SK-N-MC (cell line): ENCODE measurements around the gene DPYSL4.

Source experiments
- DNase-seq: peaks from one replicate; pipeline ENCODE4 v3.0.0-alpha.2; 2011; ENCODE audit warnings: low read depth, low spot score
- H3K27ac ChIP-seq: fragments of 200-600 bp; sonication (generic); 2 replicates; pipeline ENCODE4 v1.5.1; 2016; ENCODE audit warnings: mixed run types
- H3K36me3 ChIP-seq: fragments of 200-600 bp; sonication (generic); 2 replicates; pipeline ENCODE4 v1.6.1; 2017; ENCODE audit warnings: antibody characterized with exemption, low read length, mixed read lengths; ENCODE audit not compliant: insufficient read depth
- H3K4me3 ChIP-seq: fragments of 200-600 bp; sonication (generic); 2 replicates; pipeline ENCODE4 v1.5.1; 2016
- H3K9ac ChIP-seq: fragments of 200-600 bp; sonication (generic); 2 replicates; pipeline ENCODE4 v1.8.0; 2017; ENCODE audit warnings: mixed run types, mixed read lengths; ENCODE audit not compliant: insufficient read length
- H3K9me3 ChIP-seq: fragments of 200-600 bp; sonication (generic); 2 replicates; pipeline ENCODE4 v1.6.1; 2017; ENCODE audit warnings: low read depth, mild to moderate bottlenecking, antibody characterized with exemption, low read length, moderate library complexity, mixed read lengths
- EZH2 ChIP-seq: fragments of 200-600 bp; sonication (generic); IDR thresholded peaks from one replicate; pipeline ENCODE4 v1.6.1; 2017; ENCODE audit warnings: antibody characterized with exemption
- FOXP2 ChIP-seq: optimal IDR thresholded peaks from 2 replicates; pipeline ENCODE3; 2011; ENCODE audit warnings: mild to moderate bottlenecking, moderate library complexity; ENCODE audit not compliant: insufficient read depth; ENCODE audit errors: extremely low read length, control extremely low read depth
- POLR2AphosphoS5 ChIP-seq: IDR thresholded peaks from 2 replicates; pipeline ENCODE4 v1.6.1; 2012; ENCODE audit warnings: mild to moderate bottlenecking, low read depth, low read length, borderline replicate concordance

DPYSL4 gene

GRCh38 chr10:132206806-132207535 is 20.2 kb downstream of the DPYSL4 start:
- Histone ChIP-seq H3K4me3 (no peak overlapping the region), H3K36me3 (no peaks in the 10 kb centered on the region), H3K27ac (no peak overlapping the region), H3K9ac (no peak overlapping the region), H3K9me3 (no peaks in the 10 kb centered on the region)
- no peak for DNase-seq
- TF ChIP-seq POLR2AphosphoS5 (no peak), FOXP2 (no peak), EZH2 (no peak)

- Histone ChIP-seq H3K9me3 (no peaks in the 10 kb centered on the region), H3K27ac (no peak overlapping the region), H3K9ac (no peak overlapping the region), H3K4me3 (no peak overlapping the region), H3K36me3 (no peaks in the 10 kb centered on the region)
- TF ChIP-seq POLR2AphosphoS5 (no peak), EZH2 (no peak), FOXP2 (no peak)
- no peak for DNase-seq
Measured at GRCh38 chr10:132207536-132208461, 21.1 kb downstream of the DPYSL4 start.

GRCh38 chr10:132208462-132209050 is 21.8 kb downstream of the DPYSL4 start:
- H3K36me3 ChIP-seq = no peaks in the 10 kb centered on the region
- H3K9me3 ChIP-seq = no peaks in the 10 kb centered on the region
- no peak overlapping the region for H3K27ac ChIP-seq
- TF ChIP-seq EZH2 (no peak), FOXP2 (no peak), POLR2AphosphoS5 (no peak)
- no peak overlapping the region for H3K4me3 ChIP-seq
- no peak overlapping the region for H3K9ac ChIP-seq
- no peak for DNase-seq

DNA sequence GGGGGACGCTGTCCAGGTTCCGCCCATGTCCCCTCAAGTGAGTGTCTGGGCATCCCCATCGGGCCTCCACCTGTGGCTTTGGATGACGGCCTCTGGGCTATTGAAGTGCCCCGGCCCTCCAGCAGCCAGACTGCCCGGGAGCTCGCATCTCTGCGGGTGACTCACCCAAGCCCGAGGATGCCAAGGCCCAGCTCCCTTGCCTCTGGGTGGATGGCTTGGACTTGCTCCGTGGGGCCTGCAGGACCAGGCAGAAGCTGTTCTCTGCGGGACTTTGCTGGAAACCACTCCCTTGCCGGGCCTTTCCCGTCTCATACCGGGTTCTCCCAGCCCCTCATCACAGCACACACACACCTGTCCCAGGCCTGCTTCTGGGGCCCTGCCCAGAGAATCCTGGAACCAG is 22.4 kb downstream of the DPYSL4 start:
- no peak overlapping the region for H3K9ac ChIP-seq
- H3K4me3 ChIP-seq = no peak overlapping the region
- no peak overlapping the region for H3K27ac ChIP-seq
- no peak for TF ChIP-seq POLR2AphosphoS5
- no peak for DNase-seq
- no peaks in the 10 kb centered on the region for H3K9me3 ChIP-seq
- H3K36me3 ChIP-seq = no peaks in the 10 kb centered on the region

GRCh38 chr10:132209978-132210530 is 23.3 kb downstream of the DPYSL4 start:
- no peak overlapping the region for H3K9ac ChIP-seq
- DNase-seq = no peak
- no peak for TF ChIP-seq EZH2
- no peak for TF ChIP-seq FOXP2
- no peak for TF ChIP-seq POLR2AphosphoS5
- no peak overlapping the region for H3K27ac ChIP-seq
- no peak overlapping the region for H3K4me3 ChIP-seq
- no peaks in the 10 kb centered on the region for H3K9me3 ChIP-seq
- no peaks in the 10 kb centered on the region for H3K36me3 ChIP-seq

GRCh38 chr10:132210766-132211165 is 24.0 kb downstream of the DPYSL4 start:
- no peak overlapping the region for H3K27ac ChIP-seq
- H3K36me3 ChIP-seq = no peaks in the 10 kb centered on the region
- no peak overlapping the region for H3K4me3 ChIP-seq
- no peak for TF ChIP-seq EZH2
- TF ChIP-seq FOXP2 = no peak
- H3K9ac ChIP-seq = no peak overlapping the region
- no peak for DNase-seq
- no peaks in the 10 kb centered on the region for H3K9me3 ChIP-seq

DNA sequence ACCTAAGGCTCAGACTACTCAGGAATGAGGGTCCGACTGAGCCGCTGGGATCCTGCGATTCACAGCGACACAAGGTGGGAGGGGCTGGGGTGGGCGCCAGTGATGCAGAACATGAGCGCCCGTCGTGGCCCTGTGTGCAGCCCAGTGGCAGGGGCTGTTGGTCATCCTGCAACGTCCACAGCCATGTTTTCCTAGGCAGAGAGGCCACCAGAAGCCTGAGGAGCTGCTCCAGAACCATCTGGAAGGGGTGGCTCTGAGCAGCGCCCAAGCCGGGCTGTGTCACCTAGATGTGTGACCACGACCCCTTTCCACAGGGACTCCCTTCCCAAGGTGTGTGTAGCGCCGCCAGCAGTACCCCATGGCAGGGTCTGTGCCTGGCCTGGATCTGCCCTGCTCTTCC is 24.5 kb downstream of the DPYSL4 start:
- DNase-seq = no peak
- H3K4me3 ChIP-seq = no peak overlapping the region
- H3K27ac ChIP-seq = no peak overlapping the region
- no peak overlapping the region for H3K9ac ChIP-seq
- no peaks in the 10 kb centered on the region for H3K9me3 ChIP-seq
- no peaks in the 10 kb centered on the region for H3K36me3 ChIP-seq
- TF ChIP-seq EZH2 (no peak), POLR2AphosphoS5 (no peak), FOXP2 (no peak)

DNA sequence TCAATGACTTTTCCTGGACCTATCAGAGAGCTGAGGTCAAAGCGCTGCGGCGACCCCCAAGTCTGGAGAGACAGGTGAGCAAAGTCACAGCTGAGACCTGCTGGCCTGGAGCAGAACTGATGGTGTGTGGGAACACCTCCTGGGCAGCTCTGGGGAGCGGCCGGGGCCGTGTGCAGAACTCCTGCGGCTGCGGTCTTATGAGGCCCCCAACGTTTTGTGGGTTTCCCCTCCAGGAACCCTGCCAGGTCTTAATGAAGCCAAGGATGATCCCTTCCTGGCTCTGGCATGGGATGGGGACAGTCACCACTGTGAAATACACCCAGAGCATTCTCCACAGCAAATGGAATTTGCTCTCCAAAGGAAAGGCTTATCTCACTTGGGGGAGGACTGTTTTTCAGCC is 26.1 kb downstream of the DPYSL4 start:
- no peaks in the 10 kb centered on the region for H3K9me3 ChIP-seq
- H3K9ac ChIP-seq = no peak overlapping the region
- H3K36me3 ChIP-seq = no peaks in the 10 kb centered on the region
- no peak overlapping the region for H3K27ac ChIP-seq
- TF ChIP-seq POLR2AphosphoS5 (no peak), EZH2 (no peak), FOXP2 (no peak)
- DNase-seq = no peak
- H3K4me3 ChIP-seq = no peak overlapping the region
